SIG-M5 treated with dmso at 0.1 percent for 504 hours (cell line): Measurements from ENCODE around the gene BIRC2.
"Not testable (repeated sequence)": the region's sequence is repeated elsewhere in the genome, so short reads cannot be mapped to it uniquely, and the experiment has no call there.

Experiments used
- DNase-seq: peaks from one replicate; lab custom pipeline; 2025; ENCODE audit not compliant: unreplicated experiment; lab: John Stamatoyannopoulos, UW

Gene BIRC2

GRCh38 chr11:102374633-102375424 lies 27.8 kb downstream of the BIRC2 start:
- DNase-seq, result not testable (repeated sequence)

- no peak for DNase-seq
Measured at GRCh38 chr11:102375720-102376399, 28.8 kb downstream of the BIRC2 start.

GRCh38 chr11:102377891-102378290 lies 30.9 kb downstream of the BIRC2 start:
- no peak for DNase-seq

GRCh38 chr11:102378818-102379217 lies 31.8 kb downstream of the BIRC2 start:
- no peak for DNase-seq

GRCh38 chr11:102382384-102382783 lies 35.4 kb downstream of the BIRC2 start:
- DNase-seq, result no peak

GRCh38 chr11:102383839-102384238 lies 36.8 kb downstream of the BIRC2 start:
- DNase-seq, result no peak

- no peak for DNase-seq
Measured at GRCh38 chr11:102384419-102385079, 37.5 kb downstream of the BIRC2 start.

- DNase-seq, result no peak
Measured at GRCh38 chr11:102385085-102386007, 38.3 kb downstream of the BIRC2 start.

GRCh38 chr11:102386136-102386734 lies 39.2 kb downstream of the BIRC2 start:
- no peak for DNase-seq

GRCh38 chr11:102387043-102387781 lies 40.2 kb downstream of the BIRC2 start:
- no peak for DNase-seq

- no peak for DNase-seq
Measured at GRCh38 chr11:102389253-102389652, 42.2 kb downstream of the BIRC2 start.

- DNase-seq, result peak; percentile 59
Measured at GRCh38 chr11:102390667-102391465, 43.9 kb downstream of the BIRC2 start.

- DNase-seq, result no peak
Measured at GRCh38 chr11:102391549-102392237, 44.7 kb downstream of the BIRC2 start.

- no peak for DNase-seq
Measured at GRCh38 chr11:102393272-102393730, 46.3 kb downstream of the BIRC2 start.

GRCh38 chr11:102395720-102396393 lies 48.8 kb downstream of the BIRC2 start:
- DNase-seq, result no peak

- no peak for DNase-seq
Measured at GRCh38 chr11:102396708-102397563, 49.9 kb downstream of the BIRC2 start.

GRCh38 chr11:102398297-102398696 lies 51.3 kb downstream of the BIRC2 start:
- no peak for DNase-seq
